PC-3 (cell line): ENCODE data around the gene SIRT2. TPM values are rescaled to one million over a fixed set of nuclear protein-coding genes. Genes with fewer than 3 reads are reported as not detected.

Experiments
- ATAC-seq: fragments of 200-7000 bp; cut with Tn5 transposase; 2 replicates; pipeline ENCODE4 v1.9.1; 2020; ENCODE audit warnings: mild to moderate bottlenecking, moderate library complexity
- BruUV-seq: library from RNA; stranded (reverse); fragments of 400-500 nt; replicated peaks from 2 replicates; lab custom pipeline; 2021; lab: Mats Ljungman, UMichigan
- CTCF ChIA-PET: fragments of 300-600 bp; sonication (Branson Sonifier 250); formaldehyde crosslinking; loops from one replicate; lab custom pipeline; 2022; ENCODE audit warnings: antibody characterized with exemption; lab: Charles Lee
- POLR2A ChIA-PET: fragments of 300-600 bp; sonication (Branson Sonifier 250); formaldehyde crosslinking; loops from one replicate; lab custom pipeline; 2022; ENCODE audit warnings: antibody characterized with exemption; ENCODE audit not compliant: unreplicated experiment; lab: Charles Lee
- DNase-seq: peaks from one replicate; pipeline ENCODE4 v3.0.0-alpha.2; 2015
- H2AFZ ChIP-seq: fragments of 300-600 bp; sonication (generic); 2 replicates; pipeline ENCODE4 v1.6.0; 2016; ENCODE audit warnings: antibody characterized with exemption, low read length
- H3F3A ChIP-seq: fragments of 300-600 bp; sonication (generic); one replicate; pipeline ENCODE4 v1.6.0; 2017; ENCODE audit warnings: antibody characterized with exemption, low read length, control low read depth, mild to moderate bottlenecking; ENCODE audit not compliant: unreplicated experiment
- H3K27ac ChIP-seq: fragments of 300-600 bp; sonication (generic); 2 replicates; pipeline ENCODE4 v1.5.1; 2016; ENCODE audit warnings: mild to moderate bottlenecking, low read length
- H3K27me3 ChIP-seq: fragments of 300-600 bp; sonication (generic); 2 replicates; pipeline ENCODE4 v1.6.1; 2016; ENCODE audit warnings: low read length, mixed read lengths
- H3K36me3 ChIP-seq: fragments of 300-600 bp; sonication (generic); 2 replicates; pipeline ENCODE4 v1.6.1; 2016; ENCODE audit warnings: low read depth, mixed run types, low read length, mixed read lengths
- H3K4me1 ChIP-seq: fragments of 300-600 bp; sonication (generic); 2 replicates; pipeline ENCODE4 v1.5.1; 2016; ENCODE audit warnings: low read length; ENCODE audit not compliant: insufficient read depth
- H3K4me2 ChIP-seq: fragments of 300-600 bp; sonication (generic); 2 replicates; pipeline ENCODE4 v1.6.0; 2016; ENCODE audit warnings: low read length
- H3K4me3 ChIP-seq: fragments of 300-600 bp; sonication (generic); 2 replicates; pipeline ENCODE4 v1.5.1; 2016; ENCODE audit warnings: mild to moderate bottlenecking, low read length, mixed read lengths
- H3K79me2 ChIP-seq: fragments of 300-600 bp; sonication (generic); 2 replicates; pipeline ENCODE4 v1.6.1; 2017; ENCODE audit warnings: low read length, mixed read lengths
- H3K9ac ChIP-seq: fragments of 300-600 bp; sonication (generic); 2 replicates; pipeline ENCODE4 v1.6.0; 2016; ENCODE audit warnings: mild to moderate bottlenecking, low read length
- H3K9me2 ChIP-seq: fragments of 300-600 bp; sonication (generic); replicated peaks from 2 replicates; pipeline ENCODE4 v1.6.1; 2016; ENCODE audit warnings: mixed run types, low read length, mixed read lengths
- H3K9me3 ChIP-seq: fragments of 300-600 bp; sonication (generic); 2 replicates; pipeline ENCODE4 v1.6.1; 2016; ENCODE audit warnings: low read length, mixed read lengths
- H4K20me1 ChIP-seq: fragments of 300-600 bp; sonication (generic); 2 replicates; pipeline ENCODE4 v1.6.1; 2016; ENCODE audit warnings: low read length, mixed read lengths
- CTCF ChIP-seq: fragments of 300-600 bp; sonication (generic); conservative IDR thresholded peaks from 2 replicates; pipeline ENCODE4 v1.5.1; 2017; ENCODE audit warnings: antibody characterized with exemption, low read depth, mild to moderate bottlenecking, low read length
- EZH2 ChIP-seq: fragments of 300-600 bp; sonication (generic); IDR thresholded peaks from one replicate; pipeline ENCODE4 v1.6.1; 2017; ENCODE audit warnings: antibody characterized with exemption, mild to moderate bottlenecking, low read length; ENCODE audit not compliant: unreplicated experiment
- EZH2phosphoT487 ChIP-seq: fragments of 300-600 bp; sonication (generic); IDR thresholded peaks from 2 replicates; pipeline ENCODE4 v1.6.1; 2018; ENCODE audit warnings: mild to moderate bottlenecking, antibody characterized with exemption, low read length, borderline replicate concordance
- intact Hi-C: fragments of 100-400 bp; cut with micrococcal nuclease; formaldehyde crosslinking; loops from 2 replicates; pipeline ENCODE4 v1.9.0; 2023
- total RNA-seq: library from RNA; depleted of rRNA; stranded (reverse); fragments of >200 nt; gene quantifications from 2 replicates; pipeline ENCODE4 v1.2.3, GENCODE V29; 2014

SIRT2 gene
- total RNA-seq, 1 experiment from 2014 or later, result 37.9 TPM

GRCh38 chr19:38834590-38834989 is 64.8 kb downstream of the SIRT2 start:
- no peaks in the 10 kb centered on the region for H4K20me1 ChIP-seq
- H2AFZ ChIP-seq, result no peak overlapping the region
- peaks cover 27% of the 10 kb centered on the region for H3K36me3 ChIP-seq
- H3K9ac ChIP-seq, result no peak overlapping the region
- no peaks in the 10 kb centered on the region for H3K27me3 ChIP-seq
- DNase-seq (no peak), ATAC-seq (no peak)
- no peaks in the 10 kb centered on the region for H3K9me3 ChIP-seq
- peak overlapping the region; percentile 99 for H3K27ac ChIP-seq
- H3K4me3 ChIP-seq, result no peak overlapping the region
- no peak overlapping the region for H3K4me2 ChIP-seq
- peaks cover 6% of the 10 kb centered on the region for H3F3A ChIP-seq
- CTCF ChIA-PET, result no interaction called here
- POLR2A ChIA-PET, result no interaction called here
- peaks cover 9% of the 10 kb centered on the region; the same call in 1 of the 2 replicates for H3K79me2 ChIP-seq
- intact Hi-C loops, result loop anchor here (5.0 kb wide), 1 partner anchor 37 kb away; no protein-coding TSS in a partner anchor
- no TSS peak for BruUV-seq
- peaks cover 75% of the 10 kb centered on the region for H3K4me1 ChIP-seq
- TF ChIP-seq EZH2phosphoT487 (no peak), EZH2 (no peak), CTCF (no peak)
- no peaks in the 10 kb centered on the region for H3K9me2 ChIP-seq

- ChIA-PET CTCF (no interaction called here), POLR2A (no interaction called here)
- Histone ChIP-seq H2AFZ (no peak overlapping the region), H3K27ac (peak overlapping the region; percentile 99), H3K27me3 (no peaks in the 10 kb centered on the region), H3K9me2 (no peaks in the 10 kb centered on the region), H3K36me3 (peaks cover 22% of the 10 kb centered on the region), H3K9me3 (no peaks in the 10 kb centered on the region), H3K4me3 (no peak overlapping the region), H3K4me2 (no peak overlapping the region), H3K79me2 (peaks cover 9% of the 10 kb centered on the region; the same call in 1 of the 2 replicates), H3K9ac (no peak overlapping the region), H3K4me1 (peaks cover 70% of the 10 kb centered on the region), H3F3A (peaks cover 4% of the 10 kb centered on the region), H4K20me1 (no peaks in the 10 kb centered on the region)
- intact Hi-C loops, result loop anchor here (5.0 kb wide), 1 partner anchor 37 kb away; no protein-coding TSS in a partner anchor
- TF ChIP-seq EZH2phosphoT487, result no peak
- TF ChIP-seq CTCF, result no peak
- TF ChIP-seq EZH2, result no peak
- ATAC-seq (no peak), DNase-seq (no peak)
- BruUV-seq, result no TSS peak
These were observed 65.3 kb downstream of the SIRT2 start for GRCh38 chr19:38834104-38834490.

GRCh38 chr19:38833092-38833425 is 66.4 kb downstream of the SIRT2 start:
- Histone ChIP-seq H3K9me2 (no peaks in the 10 kb centered on the region), H3K27me3 (no peaks in the 10 kb centered on the region), H3K9ac (no peak overlapping the region), H3K9me3 (no peaks in the 10 kb centered on the region), H3K79me2 (peaks cover 9% of the 10 kb centered on the region; the same call in 1 of the 2 replicates), H3K27ac (no peak overlapping the region), H2AFZ (no peak overlapping the region), H3F3A (no peaks in the 10 kb centered on the region), H3K36me3 (peaks cover 18% of the 10 kb centered on the region), H3K4me2 (no peak overlapping the region), H4K20me1 (no peaks in the 10 kb centered on the region), H3K4me3 (no peak overlapping the region), H3K4me1 (peaks cover 60% of the 10 kb centered on the region)
- POLR2A ChIA-PET, result interaction anchor here (0.6 kb wide), 1 partner anchor 16 kb away, joined by 10 read pairs; no protein-coding TSS in a partner anchor
- TF ChIP-seq CTCF (no peak), EZH2 (no peak), EZH2phosphoT487 (no peak)
- DNase-seq, result no peak
- CTCF ChIA-PET, result no interaction called here
- intact Hi-C loops, result loop anchor here (5.0 kb wide), 1 partner anchor 36 kb away; no protein-coding TSS in a partner anchor
- no peak for ATAC-seq
- BruUV-seq, result no TSS peak
